ENCODE results near the gene GLIS1.

The GLIS1 gene

DNA sequence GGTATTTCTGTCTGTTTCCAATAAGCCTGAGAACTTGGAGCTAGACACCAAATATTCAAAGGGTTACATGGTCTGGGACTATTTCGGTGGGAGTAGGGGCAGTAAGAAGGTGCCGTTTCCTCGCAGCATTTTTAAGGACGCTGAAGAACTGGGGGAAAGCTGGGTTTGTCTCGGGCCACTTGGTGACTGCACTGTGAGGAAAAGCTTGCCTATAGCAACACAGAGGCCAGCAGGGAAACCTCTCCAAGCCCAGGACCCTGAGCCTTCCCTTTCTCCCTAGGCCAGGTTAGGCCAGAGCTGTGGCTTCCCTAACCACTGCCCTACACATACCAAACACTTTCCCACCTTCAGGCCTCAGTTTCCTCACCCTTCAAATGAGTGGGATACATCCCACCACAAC, 3.3 kb downstream of the GLIS1 start:
- no peak for DNase-seq

DNA sequence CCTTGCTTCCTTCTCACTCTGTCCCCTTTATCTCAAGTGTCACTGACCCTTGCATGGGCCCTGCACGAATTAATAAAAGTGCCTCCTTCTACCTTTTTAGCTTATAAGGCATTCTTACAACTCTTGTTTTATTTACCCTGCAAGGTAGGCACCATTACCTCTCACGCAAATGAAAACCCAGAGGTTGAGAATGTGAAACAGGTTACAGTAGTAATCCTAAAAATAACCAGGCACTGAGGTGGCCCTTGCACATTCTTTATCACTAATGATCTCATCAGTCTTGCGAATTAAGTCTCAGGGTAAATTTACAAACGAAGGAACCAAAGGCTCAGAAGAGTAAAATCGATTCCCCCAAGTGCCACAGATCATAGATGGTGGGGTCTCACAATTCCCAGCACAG, 3.7 kb downstream of the GLIS1 start:
- DNase-seq = no peak

DNA sequence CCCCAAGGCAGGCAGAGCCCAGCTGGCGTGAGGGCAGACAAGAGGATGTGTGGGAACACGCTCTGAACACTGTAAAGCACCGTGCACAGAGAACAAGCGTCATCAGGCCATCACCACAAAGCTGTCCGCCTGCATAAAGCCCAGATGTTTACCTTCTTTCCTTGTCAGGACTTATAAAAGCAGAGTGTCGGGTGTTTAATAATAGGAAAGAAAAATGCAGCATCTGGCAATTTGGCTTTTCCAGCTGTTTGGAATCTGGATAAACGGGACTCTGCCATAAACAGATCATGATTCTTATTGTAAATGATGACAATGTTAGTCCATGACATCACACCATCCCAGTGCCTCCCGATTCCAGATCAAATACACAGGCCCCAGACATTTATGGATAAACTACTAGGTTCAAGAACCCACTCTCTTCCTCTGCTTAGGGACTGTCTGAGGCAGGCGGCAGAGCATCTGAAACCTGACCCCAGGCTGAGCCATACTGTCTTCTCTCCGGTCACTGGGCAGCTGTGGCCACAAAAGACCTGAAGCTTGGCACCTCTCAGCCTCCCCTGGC, 4.2 kb downstream of the GLIS1 start:
- DNase-seq = no peak

DNA sequence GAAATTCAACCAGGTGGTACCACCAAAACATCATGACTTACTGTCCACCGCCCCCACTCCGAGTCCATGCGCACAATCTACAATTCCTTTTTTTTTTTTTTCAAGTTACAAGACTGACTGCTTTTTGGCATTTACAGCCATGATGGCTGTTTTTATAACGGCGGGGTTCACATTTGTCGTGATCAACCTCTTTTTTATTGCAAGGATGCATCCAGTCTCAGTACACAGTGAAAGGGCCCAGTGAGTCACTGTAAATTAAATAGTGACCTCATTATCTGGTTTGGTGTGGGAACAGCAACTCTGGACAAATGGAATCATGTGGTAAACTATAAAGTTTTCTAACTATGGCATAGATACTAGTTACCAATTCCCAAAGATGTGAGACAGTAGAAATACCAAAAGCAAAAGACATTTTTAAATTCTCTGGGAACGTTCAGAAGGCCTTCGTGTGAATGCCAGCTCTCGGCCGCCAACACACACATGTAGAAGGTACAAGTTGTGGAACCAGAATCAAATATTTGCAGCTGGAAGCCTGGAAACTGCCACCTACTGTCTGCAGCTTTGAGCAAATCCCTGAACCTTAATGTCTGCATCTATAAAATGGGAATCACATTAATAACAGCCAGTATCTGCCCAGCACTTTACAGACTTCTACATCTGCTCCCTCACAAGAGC, 4.9 kb downstream of the GLIS1 start:
- no peak for DNase-seq

DNA sequence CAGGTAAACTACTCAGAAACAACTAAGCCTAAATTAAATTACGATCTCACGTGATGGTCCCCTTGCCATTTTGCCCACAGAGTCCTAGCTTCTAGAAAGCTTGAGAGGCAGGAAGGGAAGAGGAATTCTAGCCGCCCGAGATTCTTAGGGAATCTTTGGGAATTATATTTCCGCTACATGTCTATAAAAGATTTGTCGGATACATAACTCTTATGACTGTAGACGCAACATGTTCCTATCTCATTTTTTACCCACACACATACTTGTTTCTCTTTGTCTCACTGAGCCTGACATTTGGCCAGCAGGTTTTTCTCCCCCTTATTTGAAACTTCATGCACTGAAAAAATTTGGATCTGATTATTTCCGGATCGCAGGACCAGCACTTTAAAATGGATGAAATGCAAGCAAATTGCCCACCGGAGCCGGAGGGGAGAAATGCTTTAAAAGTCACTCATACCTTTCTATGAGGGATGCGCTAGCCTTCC, 5.5 kb downstream of the GLIS1 start:
- DNase-seq = no peak

DNA sequence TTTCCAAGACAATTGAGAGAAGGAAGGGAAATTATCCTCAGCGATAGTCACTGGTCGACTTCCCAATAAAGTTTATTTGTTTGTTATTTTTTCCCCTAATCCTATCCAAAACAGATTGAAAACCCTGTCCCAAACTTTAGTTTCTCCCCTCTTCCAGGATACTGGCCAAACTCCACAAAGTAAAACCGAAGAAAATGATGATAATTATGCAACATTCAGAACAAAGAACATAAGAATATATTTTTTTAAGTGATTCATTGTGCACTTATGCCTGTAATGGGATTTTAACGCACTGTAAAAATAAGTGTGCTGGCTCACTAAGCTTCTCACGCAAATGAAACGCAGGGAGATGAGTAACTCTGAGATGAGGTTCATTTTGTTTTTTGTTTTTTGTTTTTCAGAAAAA, 6.0 kb downstream of the GLIS1 start:
- DNase-seq = no peak

DNA sequence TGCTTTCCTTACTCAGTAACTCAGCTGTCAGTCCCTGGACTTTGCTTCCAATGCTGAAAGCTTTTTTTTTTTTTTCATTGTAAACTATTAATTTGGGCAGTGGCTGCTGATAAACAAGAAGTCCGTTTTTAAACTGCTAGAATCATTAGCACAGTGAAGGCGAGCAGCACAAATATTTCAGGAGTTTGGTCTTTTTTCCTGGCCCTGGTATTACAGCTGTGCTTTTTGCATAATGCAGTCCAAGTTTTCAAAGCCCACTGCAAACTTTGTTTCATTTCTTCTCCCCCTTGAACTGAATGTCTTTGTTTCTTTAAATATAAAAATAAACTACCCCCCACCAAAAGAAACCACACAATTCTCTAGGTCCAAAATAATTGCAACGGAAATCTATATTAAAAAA, 6.6 kb downstream of the GLIS1 start:
- no peak for DNase-seq

DNA sequence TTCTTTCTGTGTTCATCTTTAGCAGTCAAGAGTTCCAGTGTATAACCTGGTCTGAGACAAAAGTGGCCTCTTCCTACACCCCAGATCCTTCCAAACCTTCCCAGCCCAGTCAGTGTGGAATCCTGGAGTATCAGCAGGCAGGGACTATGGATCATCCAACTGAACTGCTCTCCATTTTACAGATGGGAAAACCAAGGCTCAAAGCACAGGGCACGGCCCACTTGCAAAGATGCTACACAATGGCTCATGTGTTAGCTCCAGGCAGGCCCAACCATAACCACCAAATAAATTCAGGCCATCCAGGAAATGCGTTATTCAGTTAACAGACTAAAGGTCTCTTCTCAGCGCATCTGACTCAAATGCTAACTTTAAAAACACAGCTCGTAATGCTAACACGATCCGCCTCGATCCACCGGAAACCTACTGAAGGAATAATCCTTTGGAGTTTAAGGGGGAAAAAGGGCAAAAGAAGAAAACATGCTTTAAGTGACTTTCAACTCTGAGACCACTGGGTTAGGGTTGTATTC, 7.1 kb downstream of the GLIS1 start:
- no peak for DNase-seq

DNA sequence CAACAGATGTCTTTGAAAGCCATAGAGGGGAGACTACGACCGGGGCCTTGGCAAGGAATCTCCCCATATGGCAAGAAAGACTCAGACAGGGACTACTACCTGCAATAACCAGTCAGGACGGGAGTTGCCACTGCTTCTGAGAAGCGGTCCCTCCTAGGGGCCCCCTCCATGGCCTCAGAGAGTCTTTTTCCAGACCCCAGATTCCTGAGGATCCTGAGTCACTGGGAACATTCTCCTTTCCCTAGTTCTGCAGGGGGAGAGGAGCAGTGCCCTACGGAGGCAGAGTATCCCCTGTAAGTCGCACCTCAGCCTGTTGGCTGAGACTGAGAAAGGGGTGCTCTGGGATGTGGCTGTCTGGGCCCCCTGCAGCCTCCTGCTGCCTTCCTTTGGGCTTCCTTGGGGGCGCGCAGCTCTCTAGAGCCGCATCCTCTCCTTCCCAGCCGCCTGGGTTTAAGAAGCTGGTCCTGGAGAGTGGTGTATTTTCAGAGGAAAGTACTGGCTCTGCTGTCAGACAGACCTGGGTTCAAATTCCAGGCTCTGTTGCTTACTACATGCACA, 7.8 kb downstream of the GLIS1 start:
- DNase-seq = no peak

DNA sequence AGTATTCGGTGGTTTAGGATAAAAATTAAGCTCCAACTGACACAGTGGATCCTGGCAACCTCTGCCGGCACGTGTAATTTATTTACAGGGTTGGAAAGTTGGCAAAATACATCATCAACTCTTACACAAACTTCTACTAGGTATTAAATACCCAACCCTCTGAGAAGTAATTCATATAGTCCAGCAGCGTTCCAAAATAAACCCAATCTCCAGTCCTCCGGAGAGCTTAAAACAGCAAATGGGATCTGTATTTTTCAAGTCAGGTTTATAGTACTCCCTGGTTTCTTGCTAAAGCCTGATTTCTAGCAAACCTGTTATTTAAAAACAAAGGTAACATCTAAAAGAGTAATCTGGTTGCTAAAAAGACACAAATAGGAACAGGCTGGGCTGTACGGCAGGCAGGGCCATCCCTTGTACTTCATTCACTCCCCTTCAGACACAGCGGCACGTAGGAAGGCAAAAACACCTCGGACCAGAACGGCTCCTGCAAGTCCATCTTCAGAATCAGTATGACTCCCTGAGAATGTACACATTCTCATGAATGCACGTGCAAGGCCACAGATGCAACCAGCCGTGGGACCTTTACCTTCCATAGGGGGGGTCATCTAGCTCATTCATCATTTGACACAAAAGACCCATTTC, 8.6 kb downstream of the GLIS1 start:
- DNase-seq = no peak

DNA sequence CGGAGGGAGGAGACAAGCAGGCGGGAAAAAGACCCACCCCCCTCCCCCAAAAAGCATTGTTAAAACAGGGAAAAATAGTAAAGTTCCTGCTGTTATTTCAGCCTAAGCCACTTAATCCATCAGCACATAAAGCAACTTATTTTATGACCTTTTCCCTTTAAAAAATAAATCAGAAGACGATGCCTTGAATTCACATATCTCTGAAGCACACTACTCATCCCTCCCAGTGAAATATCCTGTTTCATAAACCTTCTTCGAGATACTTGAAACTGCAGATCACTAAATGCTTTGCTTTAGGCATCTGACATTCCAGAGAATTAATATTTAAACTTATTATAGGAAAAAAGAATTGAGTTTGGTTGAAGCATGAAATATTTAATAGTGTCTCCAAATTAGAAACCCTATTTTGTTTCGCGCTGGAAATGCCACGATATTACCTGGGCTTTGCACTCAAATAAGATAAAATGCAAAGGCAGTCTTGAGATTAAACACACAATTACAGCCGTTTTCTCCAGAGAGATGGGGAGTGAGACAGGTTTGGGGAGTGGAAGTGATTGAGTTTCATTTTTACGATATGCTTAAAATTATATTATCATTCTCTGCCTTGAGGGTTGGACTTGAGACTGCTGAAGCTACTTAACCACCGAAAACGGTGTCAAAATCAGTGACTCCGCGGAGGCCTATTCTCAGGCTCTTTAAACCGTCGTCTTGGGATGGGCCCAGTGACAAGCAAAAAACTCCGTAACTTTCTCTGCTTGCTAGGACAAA, 9.3 kb downstream of the GLIS1 start:
- DNase-seq = no peak

DNA sequence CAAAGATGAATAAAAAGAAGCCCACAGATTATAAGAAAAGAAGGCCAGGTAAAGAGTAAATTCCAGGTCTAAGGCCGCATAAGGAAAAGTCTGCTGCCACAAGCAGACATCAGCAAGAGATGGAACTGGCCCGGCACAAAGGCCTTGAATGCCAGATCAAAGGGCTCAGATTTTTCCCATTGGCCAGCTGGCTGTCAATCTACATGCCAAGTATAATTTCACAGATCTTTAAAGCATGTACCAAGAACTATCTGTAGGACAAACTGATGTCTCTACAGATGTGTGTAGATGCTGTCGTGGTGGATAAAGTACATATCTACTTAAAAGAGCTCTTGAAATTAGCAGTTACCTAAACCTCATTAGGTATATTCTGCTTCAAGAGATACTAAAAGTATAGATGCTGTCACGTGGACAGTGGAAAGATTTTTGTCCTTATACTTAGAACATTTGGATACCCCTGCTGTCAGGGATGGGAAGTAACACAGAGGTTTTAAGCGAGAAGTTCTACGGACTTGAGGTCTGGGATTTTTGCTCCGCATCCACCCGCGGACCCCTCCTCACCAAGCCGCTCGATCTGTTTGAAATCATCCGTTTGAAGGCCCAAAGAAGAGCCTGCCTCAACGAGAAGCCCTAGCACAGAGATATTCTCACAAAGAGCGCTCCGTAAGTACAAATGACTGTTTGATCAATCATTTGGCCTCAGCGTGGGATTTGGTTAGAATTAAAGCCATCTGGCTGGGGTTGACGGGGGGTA, 10.1 kb downstream of the GLIS1 start:
- DNase-seq = no peak

DNA sequence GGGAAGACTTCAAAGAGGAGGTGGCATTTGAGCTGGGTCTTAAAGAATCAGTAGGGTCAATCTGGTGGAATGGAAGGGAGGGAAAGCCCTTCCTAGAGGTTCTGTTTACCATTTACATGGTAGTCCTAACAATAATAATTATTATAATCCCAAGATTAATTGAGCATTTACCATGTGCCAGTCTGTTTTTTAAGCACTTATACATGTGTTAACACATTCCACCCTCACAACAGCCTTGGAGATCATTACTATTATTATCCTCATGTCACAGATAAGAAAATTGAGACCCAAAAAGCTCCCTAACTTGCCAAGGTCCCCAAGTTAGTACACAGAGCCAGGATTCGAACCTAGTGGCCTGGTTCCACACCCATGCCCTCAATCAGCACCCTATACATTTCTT, 10.8 kb downstream of the GLIS1 start:
- no peak for DNase-seq

DNA sequence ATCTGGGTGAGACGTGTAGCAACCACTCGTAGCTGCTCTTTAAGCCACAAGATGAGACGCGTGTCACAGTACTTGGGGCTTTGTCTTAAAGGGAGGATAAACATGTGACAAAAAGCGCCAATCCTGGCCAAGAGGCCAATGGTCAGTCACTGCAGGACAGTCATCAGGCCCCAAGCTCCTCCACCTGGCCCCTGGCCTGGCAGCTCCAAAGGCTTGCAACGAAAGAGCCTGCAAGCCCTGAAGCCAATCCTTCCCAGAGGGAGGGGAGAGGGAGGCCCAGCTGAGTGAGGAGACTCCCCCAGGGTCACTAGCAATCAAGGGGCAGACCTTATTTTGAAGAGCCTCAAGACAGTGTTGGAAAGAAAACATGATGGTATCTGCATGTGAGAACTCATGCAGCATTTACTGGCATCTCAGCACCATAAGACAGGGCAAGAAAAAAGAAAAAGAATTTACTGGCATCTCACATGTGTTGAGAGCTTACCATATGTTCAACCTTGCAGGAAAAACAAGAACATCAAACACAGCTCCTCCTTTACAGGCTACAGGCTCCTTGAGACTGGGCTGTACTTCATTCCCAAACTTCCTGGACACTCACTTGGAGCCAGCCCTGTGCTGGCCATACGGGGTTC, 11.4 kb downstream of the GLIS1 start:
- no peak for DNase-seq

DNA sequence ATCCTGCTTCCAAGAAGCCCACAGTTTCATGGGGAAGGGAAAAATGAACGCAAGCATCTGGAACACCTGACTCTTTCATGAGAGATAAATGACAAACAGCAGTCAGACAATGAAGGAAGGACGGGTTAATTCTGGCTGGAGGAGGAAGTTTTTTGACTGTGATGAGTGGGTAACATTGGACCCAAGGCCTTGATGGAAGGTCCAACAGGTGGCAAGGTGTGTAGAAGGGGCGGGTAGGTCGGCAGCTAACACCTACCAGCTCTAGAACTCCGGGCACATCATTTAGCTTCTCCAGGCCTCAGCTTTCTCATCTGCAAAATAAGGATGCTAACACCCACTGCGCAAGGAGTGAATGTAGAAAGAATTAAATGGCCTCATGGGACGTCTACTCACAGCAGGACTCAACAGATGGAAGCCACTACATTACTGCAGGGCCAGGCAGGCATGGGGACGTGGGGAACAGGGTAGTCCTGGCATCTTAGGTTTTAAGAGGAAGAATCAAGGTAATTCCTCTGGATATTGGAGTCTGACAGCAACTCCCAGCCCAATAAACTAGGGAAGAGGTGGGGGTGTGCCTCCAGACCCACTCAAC, 12.9 kb downstream of the GLIS1 start:
- DNase-seq = no peak

DNA sequence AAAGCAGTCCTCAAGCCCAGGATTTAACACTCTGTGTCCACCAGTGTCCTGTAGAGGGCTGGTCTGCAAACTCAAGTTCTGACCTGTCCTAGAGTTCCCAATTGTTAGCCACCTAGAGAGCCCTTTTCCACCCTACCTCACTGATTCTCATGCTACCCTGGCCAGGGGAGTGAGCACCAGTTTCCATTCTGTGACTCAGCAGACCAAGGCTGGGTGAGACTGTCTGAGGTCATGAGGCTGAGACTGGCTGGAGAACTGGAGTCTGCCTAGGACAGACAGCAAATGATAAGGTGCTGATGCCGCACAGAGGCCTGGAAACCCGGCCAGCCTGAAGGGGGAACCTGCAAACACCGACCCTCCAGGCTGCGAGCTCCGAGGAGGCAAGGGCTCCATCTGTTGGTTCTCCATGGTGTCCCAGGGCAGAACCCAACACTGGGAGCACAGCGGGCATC, 13.7 kb downstream of the GLIS1 start:
- no peak for DNase-seq

DNA sequence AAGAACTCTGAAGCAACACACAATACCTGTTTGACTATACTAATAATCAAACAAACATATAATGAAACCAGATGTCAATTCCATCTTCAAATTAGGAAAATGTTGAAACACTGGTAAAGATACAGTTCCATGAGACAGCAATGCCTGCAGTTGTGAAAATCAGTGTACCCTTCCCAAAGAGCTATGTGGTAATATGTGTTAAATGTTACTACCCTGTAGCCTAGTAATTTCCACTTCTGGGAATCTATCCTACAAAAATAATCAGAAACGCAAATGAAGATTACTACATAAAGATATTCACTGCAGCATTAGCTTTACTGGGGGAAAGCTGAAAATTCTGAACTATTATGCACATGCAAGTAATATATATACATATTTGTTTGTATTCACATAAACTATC, 16.9 kb downstream of the GLIS1 start:
- no peak for DNase-seq

DNA sequence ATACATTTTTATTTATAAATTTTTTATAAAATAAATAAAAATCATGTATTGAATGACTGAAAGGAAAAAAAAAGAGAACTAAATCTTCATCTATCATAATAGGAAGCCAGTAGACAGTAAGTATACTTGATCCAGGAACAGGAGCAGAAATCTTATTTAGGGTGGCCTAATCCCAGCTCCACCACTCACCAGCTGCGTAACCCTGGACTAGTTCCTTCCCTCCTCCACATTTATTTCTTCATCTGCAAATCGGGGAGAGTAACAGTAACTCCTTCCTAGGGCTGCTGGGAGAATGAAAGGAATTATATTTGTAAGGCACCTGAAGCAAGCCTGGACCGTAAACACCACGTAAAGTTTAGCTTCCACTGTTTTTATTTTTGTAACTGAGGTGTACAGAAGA, 17.9 kb downstream of the GLIS1 start:
- no peak for DNase-seq

DNA sequence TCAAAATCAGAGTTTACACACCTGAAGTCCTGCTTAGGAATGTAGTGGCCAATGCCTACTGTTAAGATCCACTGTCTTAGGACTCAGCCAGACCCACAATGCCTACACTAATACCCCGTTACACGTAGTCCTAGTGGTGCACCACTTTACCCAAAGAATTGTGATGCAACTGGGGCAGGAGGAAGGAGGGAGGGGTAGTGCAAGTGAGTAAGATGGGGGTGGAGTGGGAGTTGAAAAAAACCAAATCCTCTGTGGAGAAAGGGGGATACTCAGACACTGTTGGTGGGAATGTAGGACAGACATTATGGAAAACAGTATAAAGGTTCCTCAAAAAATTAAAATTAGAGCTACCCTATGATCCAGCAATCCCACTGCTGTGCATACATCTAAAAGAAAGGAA, 19.5 kb downstream of the GLIS1 start:
- no peak for DNase-seq

DNA sequence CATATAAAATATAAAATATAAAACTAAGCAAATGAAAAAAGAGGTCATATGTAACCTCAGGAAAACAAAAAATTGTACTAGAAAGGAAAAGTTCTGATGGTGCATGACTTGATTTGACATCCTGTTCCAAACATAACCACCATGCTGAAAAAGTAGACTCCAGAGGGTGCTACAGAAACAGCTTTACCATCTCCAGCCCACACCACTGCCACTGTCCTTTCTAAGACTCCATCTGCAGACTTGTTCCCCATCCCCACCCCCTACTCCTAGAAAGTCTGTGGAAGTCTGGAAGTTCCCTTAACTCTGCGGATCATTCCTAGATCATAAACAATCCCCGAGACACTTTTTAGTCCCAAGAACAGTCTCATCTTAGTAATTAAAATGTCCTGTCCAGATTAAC, 20.5 kb downstream of the GLIS1 start:
- DNase-seq = no peak

DNA sequence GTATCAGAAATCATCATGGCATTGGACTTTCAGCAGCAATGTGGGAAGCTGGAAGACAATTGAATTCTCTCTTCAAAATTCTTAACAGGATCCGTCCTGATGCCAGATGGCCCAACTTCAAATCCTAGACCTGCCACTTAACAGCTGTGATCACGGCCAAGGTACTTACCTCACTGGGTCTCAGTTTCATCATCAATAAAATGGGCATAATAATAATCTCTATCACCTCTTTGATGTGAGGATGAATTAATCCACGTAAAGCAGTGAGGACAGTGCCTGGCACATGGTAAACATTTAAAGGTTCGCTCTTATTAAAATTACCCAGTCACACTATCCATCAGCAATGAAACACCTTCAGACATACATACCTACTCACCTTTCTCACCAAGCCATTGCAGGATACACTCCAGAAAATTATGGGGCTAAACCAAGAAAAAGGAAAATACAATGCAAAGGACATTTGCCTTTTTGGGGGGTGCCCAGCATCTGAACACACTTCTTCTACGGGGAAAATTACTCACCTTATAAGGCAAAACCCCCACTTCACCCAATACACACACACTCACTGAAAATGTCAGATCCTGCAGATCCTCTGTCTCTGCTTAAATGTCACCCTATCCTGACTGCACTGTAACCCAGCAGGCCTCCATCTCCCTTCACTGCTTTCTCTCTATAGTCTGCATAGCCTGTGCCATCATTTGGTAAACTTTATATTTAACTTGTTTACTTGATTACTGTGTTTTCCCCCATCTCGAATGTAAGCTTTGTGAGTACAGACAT, 21.7 kb downstream of the GLIS1 start:
- DNase-seq = no peak
